NCI-H1436 treated with DMSO at 0.1 percent for 48 hours (cell line): ENCODE data around the gene BAIAP2.

Source experiments
- DNase-seq: peaks from one replicate; lab custom pipeline; 2025; lab: John Stamatoyannopoulos, UW

The BAIAP2 gene

GRCh38 chr17:81159611-81160265 is 124.8 kb downstream of the BAIAP2 start:
- no peak for DNase-seq

DNA sequence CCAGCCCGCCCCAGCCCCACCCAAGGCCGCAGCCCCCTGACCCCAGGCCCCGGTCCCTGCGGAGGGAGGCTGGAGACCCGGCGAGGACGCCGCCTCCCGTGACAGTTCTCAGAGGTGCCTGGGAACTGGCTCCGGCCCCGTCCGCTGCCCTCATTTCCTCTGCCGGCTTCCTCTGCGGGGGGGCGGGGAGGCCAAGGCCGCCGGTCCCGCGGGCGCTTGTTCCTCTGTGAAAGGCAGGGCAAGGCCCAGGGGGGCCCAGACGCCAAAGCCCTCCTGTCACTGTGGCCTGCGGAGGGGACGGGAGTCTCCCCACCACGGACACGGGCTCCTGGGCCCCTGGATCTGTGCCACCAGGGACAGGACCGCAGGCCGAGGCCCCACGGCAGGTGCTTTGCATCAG is 125.4 kb downstream of the BAIAP2 start:
- no peak for DNase-seq

DNA sequence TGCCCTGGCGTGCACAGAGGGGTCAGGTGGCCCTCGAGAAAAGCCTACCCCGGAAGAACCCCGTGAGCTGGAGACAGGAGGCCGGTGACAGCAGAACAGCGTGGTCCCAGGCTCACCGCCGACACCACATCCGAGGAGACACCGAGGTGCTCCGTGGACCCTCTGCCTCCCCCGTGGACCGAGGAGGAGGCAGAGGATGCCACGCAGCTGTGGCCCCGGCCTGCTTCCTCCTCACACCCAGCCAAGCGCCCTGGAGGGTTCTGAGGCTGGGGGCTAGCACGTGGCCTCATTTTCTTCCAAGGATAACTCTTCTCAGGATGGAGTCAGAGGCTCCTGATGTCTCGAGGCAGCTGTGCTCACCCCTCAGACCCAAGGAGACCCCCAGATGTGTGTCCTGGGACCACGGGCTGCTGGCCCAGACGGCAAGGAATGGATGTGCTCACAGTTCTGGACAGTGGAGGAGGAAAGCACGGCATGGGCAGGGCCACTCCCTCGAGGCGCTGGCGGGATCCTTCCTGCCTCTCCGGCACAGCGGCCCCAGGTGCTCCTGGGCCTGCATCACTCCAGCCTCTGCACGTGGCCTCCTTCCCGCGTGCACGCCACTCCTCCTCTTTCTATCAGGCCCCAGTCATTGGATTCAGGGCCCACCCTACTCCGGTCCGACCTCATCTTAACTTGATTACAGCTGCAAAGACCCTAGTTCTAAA is 125.9 kb downstream of the BAIAP2 start:
- DNase-seq, result no peak

DNA sequence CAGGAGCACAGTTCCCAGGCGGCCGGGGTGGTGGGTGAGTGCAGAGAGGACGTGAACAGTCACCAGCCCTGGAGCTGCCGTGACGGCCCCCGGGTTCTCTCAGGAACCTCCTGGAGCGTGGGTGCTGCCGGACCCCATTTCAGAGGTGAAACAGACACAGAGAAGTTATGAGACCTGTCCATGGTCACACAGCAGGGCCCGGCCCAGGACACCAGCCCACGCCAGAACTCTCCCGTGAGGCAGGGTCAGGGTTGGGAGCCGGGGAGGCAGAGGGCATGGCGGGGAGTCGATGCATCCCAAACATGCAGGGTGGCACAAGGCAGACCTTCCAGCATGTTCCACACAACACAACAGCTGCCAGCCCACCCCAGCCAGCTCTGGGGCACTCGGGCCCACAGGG is 126.6 kb downstream of the BAIAP2 start:
- no peak for DNase-seq

DNA sequence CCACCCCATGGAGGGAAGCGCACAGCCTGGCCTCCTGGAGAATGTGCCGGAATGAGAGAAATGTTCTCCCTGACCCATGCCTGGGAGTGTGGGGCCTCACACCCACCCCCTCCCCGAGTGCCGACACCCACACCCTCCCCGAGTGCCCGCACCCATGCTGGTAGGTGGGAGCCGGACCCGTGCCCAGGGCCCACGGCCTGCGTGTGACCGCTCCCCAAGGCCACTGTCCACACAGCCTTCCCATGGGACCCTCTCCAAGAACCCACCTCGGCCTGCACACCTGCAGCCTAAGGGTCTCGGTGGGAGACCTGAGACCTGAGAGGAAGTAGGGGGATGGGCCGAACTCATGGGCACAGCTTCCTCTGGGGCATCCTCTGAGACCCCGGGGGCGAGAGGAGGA is 127.0 kb downstream of the BAIAP2 start:
- DNase-seq, result no peak

GRCh38 chr17:81162491-81162890 is 127.5 kb downstream of the BAIAP2 start:
- DNase-seq, result no peak

GRCh38 chr17:81163051-81163695 is 128.2 kb downstream of the BAIAP2 start:
- no peak for DNase-seq

GRCh38 chr17:81163703-81164370 is 128.9 kb downstream of the BAIAP2 start:
- no peak for DNase-seq

DNA sequence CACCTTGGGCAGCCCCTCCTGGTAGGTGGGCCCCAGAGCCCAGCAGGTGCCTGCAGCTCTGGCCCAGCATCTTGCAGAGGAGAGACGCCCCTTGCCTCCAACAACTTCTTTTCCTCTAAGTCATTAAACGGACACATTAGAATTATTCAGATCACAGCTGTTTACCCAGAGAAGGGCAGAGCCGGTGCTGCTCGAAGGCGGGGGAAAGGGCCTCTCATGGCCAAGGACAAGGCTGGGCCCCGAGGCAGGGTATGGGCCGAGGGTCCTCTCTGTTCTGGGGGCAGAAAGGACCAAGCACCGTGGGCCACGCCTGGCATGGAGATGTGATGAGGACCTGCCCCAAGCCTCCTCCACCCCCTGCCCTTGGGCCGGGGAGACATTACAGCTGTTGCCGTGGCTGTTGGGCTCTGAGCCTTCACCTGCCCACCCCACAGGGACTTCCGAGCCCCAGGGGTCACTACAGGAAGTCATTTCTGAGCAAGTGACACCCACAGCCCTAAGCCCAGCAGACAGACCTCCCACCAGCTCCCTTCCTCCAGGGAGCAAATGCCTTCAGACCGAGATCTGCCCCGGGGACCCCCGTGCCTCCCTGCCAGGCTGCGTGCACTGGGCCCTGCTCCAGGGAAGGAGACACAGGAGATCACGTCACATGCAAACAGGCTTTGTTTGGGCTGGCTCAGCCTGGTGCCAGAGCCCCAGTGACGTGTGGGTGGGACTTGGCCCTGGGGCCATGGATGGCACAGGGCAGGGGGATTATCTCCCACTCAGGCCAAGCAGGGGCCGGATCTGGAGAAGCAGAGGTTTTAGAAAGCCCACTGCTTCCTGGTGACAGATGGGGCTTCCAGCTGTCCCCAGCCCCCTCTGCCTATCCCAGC is 129.7 kb downstream of the BAIAP2 start:
- no peak for DNase-seq

GRCh38 chr17:81165246-81166032 is 130.5 kb downstream of the BAIAP2 start, which contains the start of gene PVALEF:
Gene PVALEF (plus strand): TSS chr17:81165507. CDS start chr17:81181227, 15,720 bp downstream.
- DNase-seq, result no peak

DNA sequence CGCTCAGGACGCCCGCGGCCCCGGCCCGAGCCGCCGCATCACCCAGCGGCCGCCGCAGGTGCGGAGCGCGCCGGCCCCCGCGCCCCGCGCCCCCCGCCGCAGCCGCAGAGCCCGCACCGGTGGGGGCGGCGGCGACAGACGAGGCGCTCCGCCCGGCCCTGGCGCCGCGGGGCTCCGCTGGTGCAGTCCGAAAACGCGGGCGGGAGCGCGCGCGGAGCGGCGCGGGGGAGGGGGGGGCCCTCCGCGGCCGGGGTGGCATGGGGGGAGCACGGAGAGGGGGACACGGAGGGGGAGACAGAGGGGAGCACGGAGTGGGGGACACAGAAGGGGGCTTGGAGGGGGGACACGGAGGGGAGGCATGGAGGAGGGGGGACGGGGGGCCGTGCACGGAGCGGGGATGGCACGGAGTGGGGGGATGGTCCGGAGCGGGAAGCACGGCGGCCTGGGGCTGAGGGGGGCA is 131.1 kb downstream of the BAIAP2 start, which contains the start of gene AATK:
Gene AATK, minus strand, starts transcription at position 189 of the 460 bp plus-strand sequence. CDS start 229 bp downstream, outside the sequence.
- DNase-seq, result no peak
